GM19351 (cell line): ENCODE measurements around the gene ABLIM1.
A peak's percentile ranks its signal among the peaks of the same experiment; 100 is the strongest.

Experiments
- ATAC-seq: cut with Tn5 transposase; IDR thresholded peaks from one replicate; pipeline ENCODE4 v1.9.1; 2021; ENCODE audit warnings: mild to moderate bottlenecking, moderate library complexity; ENCODE audit not compliant: unreplicated experiment

Gene ABLIM1

DNA sequence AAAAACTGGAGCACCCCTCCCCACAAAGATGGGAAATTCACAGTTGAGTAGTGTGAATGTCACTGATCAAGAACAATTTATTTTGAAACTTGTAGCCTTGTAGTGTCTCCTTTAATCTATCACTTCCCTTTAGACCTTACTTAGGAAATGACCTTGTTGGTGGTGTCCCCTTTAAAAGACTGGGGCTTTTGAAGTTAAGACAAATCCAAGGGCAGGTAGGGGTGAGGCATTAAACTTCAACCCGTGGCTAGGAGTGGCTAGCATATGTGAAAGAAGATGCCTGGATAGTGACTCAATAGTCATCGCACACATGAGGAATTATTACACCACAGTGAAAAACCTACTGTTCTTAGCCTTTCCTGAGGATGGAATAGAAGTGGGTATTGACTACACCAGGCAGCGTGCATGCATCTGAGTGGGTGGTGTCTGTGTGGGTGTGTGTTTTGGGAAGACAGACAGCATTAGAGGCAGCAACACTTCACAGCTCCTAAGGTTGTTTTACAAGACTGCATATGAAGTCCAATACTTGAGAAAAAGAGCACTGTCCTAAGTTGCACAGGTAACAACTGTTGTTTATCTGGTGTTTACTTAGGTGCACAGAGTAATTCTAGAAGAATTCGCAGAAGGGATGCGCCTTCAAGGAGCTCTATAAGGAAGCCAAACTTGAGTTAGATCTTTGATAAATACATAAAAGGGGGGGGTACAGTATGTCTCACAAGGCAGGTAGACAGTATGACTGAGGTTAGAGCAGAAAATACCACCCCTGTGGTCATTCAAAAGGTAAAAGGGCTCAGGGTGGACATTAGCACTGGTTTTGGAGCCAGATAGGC is 32.9 kb downstream of the ABLIM1 start:
- no peak for ATAC-seq

DNA sequence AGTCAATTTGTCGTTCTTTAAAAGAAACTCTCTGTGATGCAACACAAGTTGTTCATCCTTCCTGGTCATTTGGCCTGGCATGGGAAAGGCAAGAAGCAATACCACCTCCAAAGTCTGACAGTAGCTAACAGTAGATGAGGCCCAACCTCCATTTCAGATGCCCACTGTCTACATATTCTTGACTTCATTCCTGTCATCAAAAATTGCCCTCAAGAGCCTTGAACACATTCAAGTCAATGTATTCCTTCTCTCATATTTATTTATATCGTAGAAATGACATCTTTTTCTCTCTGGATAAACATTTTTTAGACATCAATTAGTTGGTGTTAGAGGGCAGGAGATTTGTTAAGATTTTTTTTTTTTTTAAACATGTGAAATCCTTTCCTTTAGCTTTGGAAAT is 33.7 kb downstream of the ABLIM1 start:
- ATAC-seq, result no peak

DNA sequence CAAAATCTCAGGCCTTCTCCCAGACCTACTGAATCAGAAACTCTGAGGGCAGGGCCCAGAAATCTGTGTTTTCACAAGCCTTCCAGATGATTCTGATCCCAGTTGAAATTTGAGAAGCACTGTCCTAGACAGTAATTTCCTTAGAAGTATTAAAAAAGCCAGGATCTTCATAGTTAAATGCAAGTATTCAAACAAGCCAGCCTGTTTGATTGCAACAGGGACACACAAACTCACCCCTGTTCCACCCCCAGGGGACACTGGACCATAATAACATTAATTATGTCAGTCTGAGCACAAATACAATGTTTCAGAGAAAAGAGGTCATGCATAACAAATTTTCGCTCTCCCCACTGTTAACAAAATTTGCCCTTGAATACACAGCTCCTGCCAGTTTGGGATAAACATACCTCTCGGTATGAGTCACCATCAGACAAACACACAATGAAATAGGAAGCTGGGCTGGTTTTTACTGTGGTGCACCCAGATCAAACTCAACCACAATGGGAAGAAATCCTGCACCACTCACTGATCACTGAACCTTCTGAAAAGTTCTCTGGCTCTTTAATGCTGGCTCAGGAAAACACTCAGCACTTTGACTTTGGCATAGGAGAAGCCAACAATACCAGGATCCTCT is 34.3 kb downstream of the ABLIM1 start:
- no peak for ATAC-seq

DNA sequence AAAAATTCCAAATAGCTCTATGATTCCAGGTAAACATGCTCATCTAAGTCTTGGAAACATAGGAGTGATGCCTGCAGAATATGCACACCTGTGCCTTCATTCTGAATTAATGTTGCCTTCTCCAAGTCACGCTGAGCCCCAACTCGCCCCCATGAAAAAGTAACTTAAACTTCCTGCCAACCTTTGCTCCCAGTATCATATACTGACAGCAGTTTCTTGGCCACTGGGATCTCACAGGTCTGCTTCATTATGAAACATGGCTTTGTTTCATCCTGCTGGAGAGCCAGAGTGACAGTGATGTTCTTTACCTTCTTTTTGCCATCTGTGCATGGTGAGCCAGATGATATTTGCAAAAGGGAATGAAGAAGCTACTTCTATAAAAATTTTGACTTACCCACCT is 34.9 kb downstream of the ABLIM1 start:
- ATAC-seq, result no peak

DNA sequence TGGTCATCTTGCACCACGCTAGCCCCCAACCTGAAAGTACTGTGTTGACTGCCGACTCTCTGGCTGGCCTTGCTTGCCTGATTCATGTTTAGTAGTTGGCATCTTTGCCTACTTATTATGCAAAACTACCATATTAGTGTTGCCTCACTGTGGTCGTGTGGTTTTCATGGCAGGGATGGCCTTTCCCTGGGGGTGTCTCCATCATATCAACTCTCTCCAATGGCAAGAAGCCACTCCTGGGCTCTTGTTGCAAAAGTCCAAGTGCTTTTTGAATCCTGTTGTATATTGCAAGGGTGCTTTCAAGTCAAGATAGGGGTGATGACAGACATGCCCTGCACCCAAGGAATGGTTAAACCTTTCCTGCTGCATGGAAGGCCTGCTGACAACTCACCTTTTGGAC is 39.4 kb downstream of the ABLIM1 start:
- no peak for ATAC-seq

DNA sequence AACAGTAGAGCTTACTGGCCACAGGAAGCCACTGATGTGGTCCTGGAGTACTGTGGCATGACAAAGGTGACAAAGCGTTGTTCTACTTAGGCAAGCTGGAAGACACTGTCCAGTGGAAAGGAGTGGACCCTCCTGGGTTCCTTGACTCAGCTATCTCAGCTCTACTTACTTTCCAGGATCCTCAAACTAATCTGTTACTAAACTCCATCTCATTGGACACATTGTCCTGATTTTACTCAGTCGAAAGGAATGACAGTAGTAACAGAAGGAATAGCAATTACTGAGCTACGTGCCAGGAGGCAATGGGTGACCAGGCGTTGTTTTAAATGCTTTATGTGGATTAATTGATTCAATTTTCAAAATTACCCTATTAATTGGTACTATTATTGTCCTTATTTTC is 41.6 kb downstream of the ABLIM1 start:
- no peak for ATAC-seq

DNA sequence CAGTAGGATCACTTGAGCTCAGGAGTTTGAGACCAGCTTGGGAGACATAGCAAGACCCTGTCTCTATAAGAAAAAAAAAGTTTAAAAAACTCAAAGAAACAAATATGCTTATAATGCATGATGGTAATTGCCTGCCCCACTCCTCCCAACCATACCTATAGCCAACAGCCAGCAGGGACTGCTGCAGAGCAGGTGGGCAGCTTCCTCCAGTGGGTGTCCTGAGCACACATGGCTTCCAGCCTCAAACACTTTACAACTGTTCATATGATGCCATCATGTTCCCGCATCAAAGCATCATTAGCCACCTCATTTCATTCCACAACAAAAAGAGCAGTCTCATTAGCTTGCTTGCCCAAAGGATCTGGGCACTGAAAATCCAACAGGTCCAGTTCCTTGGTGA is 42.0 kb downstream of the ABLIM1 start:
- ATAC-seq, result no peak

DNA sequence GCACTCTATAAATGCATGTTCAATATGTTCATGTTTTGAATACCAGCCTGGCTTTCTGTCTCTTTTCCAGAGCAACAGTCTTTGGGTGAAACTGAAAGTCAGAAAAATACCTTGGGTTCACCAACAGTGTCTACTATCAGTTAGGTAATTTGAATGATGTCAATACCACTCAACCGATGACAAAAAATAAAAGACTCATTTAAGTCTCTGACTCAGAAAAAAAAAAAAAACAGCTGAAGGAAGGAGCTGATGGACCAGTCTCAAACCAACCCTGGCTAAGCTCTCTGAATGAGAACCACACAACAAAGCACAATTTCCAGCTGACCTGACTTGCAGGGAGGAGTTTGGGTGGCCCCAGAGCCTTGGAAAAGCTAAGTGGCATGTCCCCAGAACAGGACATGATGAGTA is 42.5 kb downstream of the ABLIM1 start:
- ATAC-seq, result peak; percentile 97

DNA sequence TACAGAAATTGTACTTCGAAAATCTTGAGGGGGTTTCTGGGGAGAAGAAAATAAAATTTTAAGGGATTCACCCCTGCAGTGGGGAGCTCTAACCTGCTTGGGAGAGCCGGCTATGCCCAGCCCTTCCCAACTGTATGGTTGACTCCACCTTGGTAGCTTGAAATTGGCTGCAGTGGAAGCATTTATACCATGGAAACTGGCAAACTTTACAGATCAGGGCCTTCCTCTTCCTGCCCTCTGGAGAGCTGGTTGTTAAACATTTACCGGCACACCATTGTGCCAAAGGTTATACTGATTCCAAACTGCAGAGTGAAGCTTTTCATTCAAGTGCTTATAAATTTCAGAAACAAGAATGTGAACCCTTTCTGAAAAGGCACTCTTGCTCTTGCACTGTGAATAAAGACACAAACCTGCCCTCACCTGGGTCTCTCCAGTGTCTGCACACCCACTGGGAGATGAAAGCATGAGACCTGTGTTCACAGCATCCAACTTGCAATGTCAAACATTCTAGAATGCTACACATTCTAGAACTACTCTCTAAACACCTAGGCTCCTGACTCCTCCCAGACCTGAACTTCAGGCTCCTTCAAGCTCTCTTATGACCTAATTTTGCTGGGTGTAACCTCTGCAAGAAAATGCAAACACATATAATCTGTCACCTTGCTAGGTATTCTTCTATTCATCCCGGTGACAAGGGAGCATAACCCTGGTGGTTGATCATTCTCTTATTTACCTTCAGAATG is 44.7 kb downstream of the ABLIM1 start:
- ATAC-seq, result no peak

DNA sequence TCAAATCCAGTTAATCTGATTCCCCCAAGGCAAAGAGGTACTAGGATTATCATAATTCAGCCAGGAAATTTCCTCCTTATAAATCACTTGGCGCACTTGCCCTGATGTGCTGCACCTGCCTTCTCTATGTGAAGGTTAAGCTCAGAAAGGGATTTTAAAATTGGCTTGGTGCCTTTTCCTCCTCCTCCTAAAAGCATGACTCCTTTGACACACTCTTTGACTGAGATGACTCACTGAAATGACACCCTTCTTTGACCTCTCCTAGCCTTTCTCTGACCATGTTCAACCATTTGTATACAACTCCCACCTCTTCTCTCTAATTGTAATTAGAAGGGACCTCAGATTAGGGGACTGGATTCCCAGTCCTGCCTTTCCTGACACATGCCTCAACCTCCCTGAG is 46.5 kb downstream of the ABLIM1 start:
- no peak for ATAC-seq

DNA sequence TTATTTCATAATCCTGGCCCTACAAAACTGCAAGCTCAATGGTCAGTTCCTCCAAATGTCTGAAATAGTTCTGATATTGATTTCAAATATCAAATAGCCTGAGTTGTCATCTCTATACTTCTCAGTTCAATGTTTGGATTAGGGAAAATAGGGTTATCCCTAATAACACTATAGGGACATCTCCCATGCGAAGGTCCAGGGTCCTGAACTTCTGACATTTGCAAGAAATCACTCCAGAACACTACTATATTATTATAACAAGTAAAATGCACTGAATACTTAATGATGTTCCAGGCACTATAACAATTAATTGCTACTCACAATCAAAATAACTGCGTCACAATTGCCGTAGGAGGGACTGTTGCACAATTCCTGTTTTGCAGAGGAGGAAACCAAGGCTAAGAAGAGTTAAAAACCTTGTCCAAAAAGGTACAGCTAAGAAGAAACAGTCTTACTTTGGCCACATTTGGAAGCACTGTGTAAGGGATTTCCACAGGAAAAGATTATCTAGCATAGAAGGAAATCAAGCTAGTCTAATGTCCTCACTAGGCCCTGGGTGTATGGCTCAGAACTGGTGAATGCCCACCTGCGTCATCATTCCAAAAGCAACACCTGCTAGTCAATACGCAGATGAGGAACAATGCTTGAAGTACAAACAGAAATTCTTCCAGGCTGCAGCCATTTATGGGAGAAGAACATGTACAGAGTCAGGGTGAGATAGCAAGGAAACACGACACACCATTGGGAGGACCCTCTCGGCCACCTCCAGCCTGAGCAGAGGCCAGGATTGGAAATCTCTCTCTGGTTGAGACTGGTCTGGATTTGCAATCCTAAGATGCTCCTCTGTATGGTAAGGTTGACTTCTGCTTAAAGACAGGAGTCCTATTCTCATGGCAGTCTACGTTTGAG is 48.3 kb downstream of the ABLIM1 start:
- no peak for ATAC-seq

DNA sequence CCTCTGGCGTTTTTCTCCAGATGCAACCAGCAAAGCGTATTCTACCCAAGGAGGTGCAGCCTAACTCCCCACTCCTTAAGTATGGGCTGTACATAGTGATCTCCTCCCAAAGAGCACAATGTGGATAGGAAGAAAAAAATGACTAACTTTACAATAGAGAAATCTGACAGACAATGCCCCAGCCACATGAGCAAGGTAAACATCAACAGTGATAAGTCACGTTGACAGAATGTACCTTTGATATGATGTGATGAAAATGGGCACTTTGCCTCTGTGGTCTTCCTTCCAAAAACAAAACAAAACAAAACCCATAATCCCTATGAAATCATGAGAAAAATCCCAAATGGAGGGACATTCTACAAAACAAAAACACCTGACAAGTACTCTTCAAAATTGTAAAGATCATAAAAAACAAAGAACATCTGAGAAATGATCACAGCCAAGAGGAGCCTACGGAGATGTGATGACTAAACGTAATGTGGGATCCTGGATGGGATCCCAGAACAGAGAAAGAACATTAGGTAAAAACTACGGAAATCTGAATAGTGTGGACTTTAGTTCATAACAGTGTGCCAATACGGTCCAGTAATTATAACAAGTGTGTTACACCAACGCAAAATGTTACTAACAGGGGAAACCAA is 50.6 kb downstream of the ABLIM1 start:
- no peak for ATAC-seq

DNA sequence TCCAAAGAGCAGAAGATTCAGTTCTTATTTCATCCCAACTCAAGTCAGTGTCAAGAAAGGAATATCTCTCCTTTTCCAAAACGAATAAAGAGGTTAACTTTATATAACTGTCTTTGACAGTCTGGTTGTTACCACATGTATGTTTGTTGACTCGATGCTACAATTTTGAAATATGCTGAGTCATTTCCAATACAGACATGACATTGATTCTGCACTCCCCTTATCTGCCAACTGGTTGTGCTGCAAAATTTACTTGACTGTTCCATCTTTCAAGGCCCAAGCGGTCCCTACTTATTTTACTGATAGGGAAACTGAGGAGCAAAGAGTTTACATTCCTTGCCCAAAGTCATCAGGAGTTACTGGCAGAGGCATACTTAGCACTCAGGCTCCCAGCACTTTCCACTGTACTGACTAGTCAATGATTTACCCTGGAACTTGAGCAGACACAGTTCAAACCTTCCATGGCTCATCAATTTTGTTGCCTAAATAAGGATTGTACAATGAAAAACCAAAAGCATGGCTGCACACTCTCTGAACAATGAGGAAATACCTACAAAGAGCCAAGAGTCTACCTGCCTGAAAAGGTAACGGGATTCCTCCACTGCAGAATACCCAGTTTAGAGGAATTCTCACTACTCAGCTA is 52.8 kb downstream of the ABLIM1 start:
- no peak for ATAC-seq

DNA sequence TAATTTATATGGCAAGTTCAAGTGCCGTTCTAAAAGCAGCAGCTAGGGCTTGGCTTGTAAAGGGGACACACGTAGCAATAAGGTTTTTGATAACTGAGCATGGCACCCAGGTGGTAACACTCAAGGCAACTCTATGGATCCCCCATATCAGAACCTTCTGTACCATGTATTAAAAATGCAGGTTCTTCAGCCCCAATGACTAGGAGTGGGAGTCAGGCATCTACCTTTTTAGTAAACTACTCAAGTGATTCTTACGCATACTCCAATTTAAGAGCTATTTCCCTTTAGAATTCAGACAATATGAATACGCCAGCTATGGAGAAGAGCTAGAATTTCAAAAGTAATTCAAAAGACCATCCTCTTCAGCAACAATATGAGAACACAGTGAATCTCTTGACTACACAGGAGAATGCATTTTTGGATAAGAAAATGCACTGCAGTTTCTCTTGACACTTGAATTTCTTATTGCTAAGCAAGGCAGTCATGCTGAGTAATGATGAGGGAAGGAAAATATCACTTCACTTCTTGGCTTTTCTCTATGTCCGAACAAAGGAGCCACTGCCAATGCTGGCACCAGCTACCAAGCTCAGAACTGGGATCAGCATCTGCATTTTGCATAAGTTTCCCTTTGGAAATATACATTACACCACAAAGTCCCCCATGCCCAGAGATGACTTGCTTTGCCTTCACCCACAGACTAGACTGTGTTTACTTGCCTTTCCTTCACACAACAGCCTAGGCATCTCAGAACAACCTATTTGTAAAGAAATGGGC is 53.5 kb downstream of the ABLIM1 start:
- ATAC-seq, result no peak

DNA sequence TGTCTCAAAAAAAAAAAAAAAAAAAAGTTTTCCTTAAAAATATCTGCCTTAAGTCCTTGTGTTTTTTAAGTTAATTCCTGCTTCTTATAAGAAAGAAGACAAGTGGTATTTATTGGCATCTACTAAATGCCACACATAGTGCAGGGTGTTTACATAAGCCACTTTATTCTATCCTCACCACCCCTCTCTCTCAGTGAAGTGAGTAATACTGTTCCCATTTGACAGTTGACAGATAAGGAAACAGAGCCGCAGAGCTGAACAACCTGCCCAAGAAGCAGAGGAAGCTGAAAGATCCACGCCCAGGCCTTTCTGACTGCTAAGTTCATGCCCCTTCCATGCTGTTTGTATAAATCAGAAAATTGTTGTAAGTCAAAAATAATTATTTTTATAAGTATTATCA is 54.1 kb downstream of the ABLIM1 start:
- ATAC-seq, result no peak

DNA sequence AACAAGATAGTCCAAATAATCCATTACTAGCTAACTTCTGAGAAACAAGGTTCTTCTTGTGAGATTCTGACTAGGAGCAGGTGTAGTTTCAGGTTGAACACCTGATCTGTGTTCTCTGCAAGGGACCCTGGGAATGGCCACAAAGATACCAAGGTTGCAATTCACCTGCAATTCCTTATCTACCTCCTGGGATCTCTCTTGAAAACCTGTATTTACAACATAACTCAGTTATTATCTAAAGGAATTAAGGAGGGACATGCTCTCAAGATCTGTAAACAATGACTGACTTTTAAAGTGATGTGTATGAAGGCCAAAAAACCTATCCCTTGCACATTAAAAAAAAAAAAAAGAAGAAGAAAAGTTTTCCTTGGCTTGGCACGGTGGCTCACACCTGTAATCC is 54.8 kb downstream of the ABLIM1 start:
- ATAC-seq, result no peak

DNA sequence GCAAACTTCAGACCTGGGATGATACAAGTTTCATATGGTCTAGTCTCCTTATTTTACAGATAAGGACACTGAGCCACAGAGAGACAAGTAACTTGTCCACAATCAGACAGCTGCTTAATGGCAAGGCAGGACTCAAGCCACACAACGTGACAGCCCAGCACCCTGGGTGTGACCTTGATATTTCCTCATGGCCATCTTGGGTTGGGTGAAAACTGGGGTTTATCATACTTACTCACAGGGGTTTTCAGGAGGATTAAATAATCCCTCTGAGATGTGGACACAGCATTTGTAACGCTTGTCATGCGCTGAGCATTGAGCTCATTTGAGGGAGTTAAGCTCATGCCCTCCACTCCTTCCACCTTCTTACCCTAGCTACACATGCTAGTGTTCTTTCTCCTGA is 58.0 kb downstream of the ABLIM1 start:
- no peak for ATAC-seq

DNA sequence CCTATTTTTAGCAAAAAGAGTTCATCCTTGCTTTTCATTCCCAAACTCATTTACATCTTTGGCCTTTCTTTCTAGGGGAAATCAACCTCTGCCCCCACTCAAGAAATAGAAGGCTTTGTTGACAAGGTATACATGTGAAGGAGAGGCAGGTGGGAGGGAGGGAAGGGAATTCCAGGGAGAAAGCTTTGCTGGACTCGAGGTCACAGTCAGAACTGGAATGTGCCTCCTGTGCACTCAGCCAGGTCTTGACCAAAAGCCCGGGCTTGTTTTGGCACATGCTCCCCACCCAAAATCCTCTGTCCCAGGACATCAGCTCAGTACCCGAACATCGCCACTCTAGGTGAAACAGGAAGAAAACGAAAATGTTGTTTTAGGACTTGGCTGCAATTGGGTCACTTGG is 61.3 kb downstream of the ABLIM1 start:
- ATAC-seq, result no peak

DNA sequence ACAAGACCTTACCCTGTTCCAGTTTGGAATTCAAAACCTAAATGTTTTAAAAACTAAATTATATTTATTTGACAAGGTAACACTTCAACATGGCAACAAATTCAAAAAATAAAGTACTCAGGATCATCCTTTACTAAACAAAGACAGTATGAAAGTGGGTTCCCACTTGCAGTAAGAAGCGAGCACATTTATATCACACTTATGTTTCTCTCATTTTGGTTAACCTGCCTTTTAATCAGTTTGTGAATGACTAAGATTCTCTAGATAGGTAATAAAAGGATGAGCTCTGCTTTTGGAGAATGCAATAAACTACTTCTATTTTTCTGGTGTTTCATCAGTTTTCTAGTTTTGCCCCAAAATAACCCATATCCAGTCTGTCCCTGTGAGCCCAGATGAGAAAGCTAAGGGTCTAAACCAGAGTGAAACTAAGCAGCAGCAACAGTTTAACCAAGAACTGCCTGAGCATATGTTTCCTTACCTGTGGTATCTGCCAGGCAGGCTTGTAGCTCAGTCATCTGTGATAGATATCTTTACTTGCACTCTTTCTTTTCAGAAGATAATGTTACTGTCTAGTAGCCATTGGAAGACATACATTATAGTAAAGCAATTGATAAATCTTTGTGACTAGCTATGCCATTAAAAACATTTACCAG is 64.1 kb downstream of the ABLIM1 start:
- ATAC-seq, result no peak
